ENCODE data around the gene LRRC56.

Gene LRRC56

GRCh38 chr11:528166-528814 is 9.0 kb upstream of the LRRC56 start:
- DNase-seq: no peak

- no peak for DNase-seq
Observed at GRCh38 chr11:528815-529727, 8.3 kb upstream of the LRRC56 start.

- DNase-seq: no peak
Observed at GRCh38 chr11:529728-530411, 7.5 kb upstream of the LRRC56 start.

- no peak for DNase-seq
Observed at GRCh38 chr11:530960-531831, 6.1 kb upstream of the LRRC56 start.

- DNase-seq: no peak
Observed at GRCh38 chr11:531919-532526, 5.3 kb upstream of the LRRC56 start.

GRCh38 chr11:532527-532985 is 4.8 kb upstream of the LRRC56 start:
- no peak for DNase-seq

- DNase-seq: no peak
Observed at GRCh38 chr11:532986-533585, 4.2 kb upstream of the LRRC56 start.

GRCh38 chr11:533586-534395 is 3.5 kb upstream of the LRRC56 start:
- no peak for DNase-seq

GRCh38 chr11:534396-535209 is 2.7 kb upstream of the LRRC56 start:
- DNase-seq: peak; percentile 62

GRCh38 chr11:535210-535518 is 2.2 kb upstream of the LRRC56 start:
- no peak for DNase-seq

- DNase-seq: peak; percentile 97
Observed at GRCh38 chr11:535519-536454, 1.5 kb upstream of the LRRC56 start, which contains the start of gene HRAS. Gene HRAS (minus strand): TSS chr11:535576.

- no peak for DNase-seq
Observed at GRCh38 chr11:537622-538430, 499 bp downstream of the LRRC56 start.

- no peak for DNase-seq
Observed at GRCh38 chr11:538431-539051, 1.2 kb downstream of the LRRC56 start.

- no peak for DNase-seq
Observed at GRCh38 chr11:539971-540481, 2.7 kb downstream of the LRRC56 start.

GRCh38 chr11:540583-541432 is 3.5 kb downstream of the LRRC56 start:
- no peak for DNase-seq

- no peak for DNase-seq
Observed at GRCh38 chr11:541433-541885, 4.1 kb downstream of the LRRC56 start.
